Thoracic aorta (tissue), 2 donors: Measurements from ENCODE around the gene DLGAP1. TPM values are rescaled to one million over a fixed set of nuclear protein-coding genes. Genes with fewer than 3 reads are reported as not detected.
"Not testable (repeated sequence)": the region's sequence is repeated elsewhere in the genome, so short reads cannot be mapped to it uniquely, and the experiment has no call there.

Experiments used
- ATAC-seq: fragments of 150-250 bp; one replicate; pipeline ENCODE4 v1.8.0; 2017; ENCODE audit warnings: low read depth; ENCODE audit not compliant: insufficient number of reproducible peaks, low FRiP score
- DNase-seq: peaks from one replicate; pipeline ENCODE4 v3.0.0-alpha.2; 2020; ENCODE audit warnings: low spot score
- H3K27ac ChIP-seq, 2 donors: fragments of 200-600 bp; sonication (generic); 1 replicate in 1 of 2; 2 replicates in 1 of 2; pipeline ENCODE4 v1.5.1; 2016; ENCODE audit warnings: mild to moderate bottlenecking in 2 of 2, moderate library complexity in 2 of 2
- H3K27me3 ChIP-seq: fragments of 200-600 bp; sonication (generic); replicated peaks from 2 replicates; pipeline ENCODE4 v1.6.0; 2016; ENCODE audit warnings: mild to moderate bottlenecking; ENCODE audit not compliant: insufficient read depth
- H3K36me3 ChIP-seq: fragments of 200-600 bp; sonication (generic); one replicate; pipeline ENCODE4 v1.5.1; 2016
- H3K4me1 ChIP-seq, 2 donors: fragments of 200-600 bp; sonication (generic); 1 replicate in 1 of 2; 2 replicates in 1 of 2; pipeline versions ENCODE4 v1.5.1 to v1.6.0; 2016; ENCODE audit warnings: low read depth in 2 of 2, mild to moderate bottlenecking in 1 of 2; ENCODE audit not compliant: control insufficient read depth in 1 of 2
- H3K4me3 ChIP-seq: fragments of 200-600 bp; sonication (generic); 2 replicates; pipeline ENCODE4 v1.5.1; 2016; ENCODE audit warnings: mild to moderate bottlenecking
- H3K9me3 ChIP-seq: fragments of 200-600 bp; sonication (generic); 2 replicates; pipeline ENCODE4 v1.5.1; 2016
- CTCF ChIP-seq: fragments of 200-600 bp; sonication (generic); IDR thresholded peaks from one replicate; pipeline ENCODE4 v1.5.1; 2019; ENCODE audit warnings: antibody characterized with exemption
- total RNA-seq, 2 donors: library from RNA; depleted of rRNA; stranded (reverse); fragments of >200 nt; gene quantifications; one replicate each; pipeline versions ENCODE4 v1.1.0 to v1.2.3, GENCODE V29; 2016

Gene DLGAP1
- total RNA-seq, result 10 to 100 TPM in 1 of 2 donors, 1 to 10 TPM in 1; 7.3 to 19.0 TPM

GRCh38 chr18:4455113-4455811 lies at the start of gene DLGAP1:
Gene DLGAP1, minus strand, starts transcription at chr18:4455307.
- ATAC-seq, result peak; percentile 80
- no peaks in the 10 kb centered on the region for H3K9me3 ChIP-seq
- no peaks in the 10 kb centered on the region for H3K27me3 ChIP-seq
- DNase-seq, result no peak
- H3K36me3 ChIP-seq, result no peaks in the 10 kb centered on the region
- H3K4me3 ChIP-seq, result peak within 1 kb of the TSS; percentile 71
- H3K4me1 ChIP-seq, result peaks cover 0 to 13% of the 10 kb centered on the region in 2 donors
- H3K27ac ChIP-seq, result peak within 1 kb of the TSS in 1 of 2 donors; percentile 13
- TF ChIP-seq CTCF, result no peak

- not testable (repeated sequence) for ATAC-seq, H3K9me3 ChIP-seq, H3K36me3 ChIP-seq, H3K27me3 ChIP-seq, H3K27ac ChIP-seq, DNase-seq, H3K4me1 ChIP-seq, H3K4me3 ChIP-seq
Measured at GRCh38 chr18:4494703-4495284, 39.7 kb upstream of the DLGAP1 start.

GRCh38 chr18:4468511-4468910 lies 13.4 kb upstream of the DLGAP1 start:
- TF ChIP-seq CTCF, result no peak
- H3K27ac ChIP-seq, result no peak overlapping the region
- H3K27me3 ChIP-seq, result no peaks in the 10 kb centered on the region
- H3K4me3 ChIP-seq, result no peak overlapping the region
- ATAC-seq (no peak), DNase-seq (no peak)
- H3K4me1 ChIP-seq, result no peaks in the 10 kb centered on the region
- H3K9me3 ChIP-seq, result no peaks in the 10 kb centered on the region
- no peaks in the 10 kb centered on the region for H3K36me3 ChIP-seq

GRCh38 chr18:4454537-4455112 lies 482 bp downstream of the DLGAP1 start:
- Histone ChIP-seq H3K36me3 (no peaks in the 10 kb centered on the region), H3K9me3 (no peaks in the 10 kb centered on the region), H3K27ac (no peak overlapping the region), H3K4me1 (peaks cover 0 to 15% of the 10 kb centered on the region in 2 donors), H3K4me3 (peak overlapping the region; percentile 71), H3K27me3 (no peaks in the 10 kb centered on the region)
- no peak for TF ChIP-seq CTCF
- no peak for DNase-seq
- no peak for ATAC-seq

- ATAC-seq (no peak), DNase-seq (no peak)
- Histone ChIP-seq H3K4me3 (peak overlapping the region; percentile 71), H3K27me3 (no peaks in the 10 kb centered on the region), H3K4me1 (peaks cover 0 to 15% of the 10 kb centered on the region in 2 donors), H3K9me3 (no peaks in the 10 kb centered on the region), H3K36me3 (no peaks in the 10 kb centered on the region), H3K27ac (peak overlapping the region in 1 of 2 donors; percentile 13)
- no peak for TF ChIP-seq CTCF
Measured at GRCh38 chr18:4453874-4454536, 1.1 kb downstream of the DLGAP1 start.
